H9 (cell line): ENCODE measurements around the gene PID1. TPM values are rescaled to one million over a fixed set of nuclear protein-coding genes. Genes with fewer than 3 reads are reported as not detected.

Source experiments
- DNase-seq: peaks from one replicate; pipeline ENCODE4 v3.0.0-alpha.2; 2017
- H2AFZ ChIP-seq: one replicate; pipeline ENCODE4 v1.6.1; 2013; ENCODE audit warnings: mild to moderate bottlenecking, low read length, control low read depth, moderate library complexity
- H2AK5ac ChIP-seq: 2 replicates; pipeline ENCODE4 v1.6.1; 2013; ENCODE audit warnings: low read length, control low read depth, mixed read lengths; ENCODE audit not compliant: insufficient read length
- H2BK120ac ChIP-seq: one replicate; pipeline ENCODE4 v1.6.1; 2013; ENCODE audit warnings: low read depth, mild to moderate bottlenecking, low read length, control low read depth, inconsistent platforms; ENCODE audit not compliant: poor library complexity, severe bottlenecking
- H2BK12ac ChIP-seq: 2 replicates; pipeline ENCODE4 v1.6.1; 2013; ENCODE audit warnings: low read length, control low read depth, mixed read lengths, low read depth; ENCODE audit not compliant: insufficient read length
- H2BK15ac ChIP-seq: 2 replicates; pipeline ENCODE4 v1.6.1; 2013; ENCODE audit warnings: low read depth, low read length, control low read depth
- H2BK20ac ChIP-seq: one replicate; pipeline ENCODE4 v1.6.1; 2013; ENCODE audit warnings: low read depth, mild to moderate bottlenecking, low read length, control low read depth, inconsistent platforms; ENCODE audit not compliant: poor library complexity, severe bottlenecking
- H2BK5ac ChIP-seq: 2 replicates; pipeline ENCODE4 v1.6.1; 2013; ENCODE audit warnings: low read length, control low read depth, mixed read lengths; ENCODE audit not compliant: insufficient read length
- H3K14ac ChIP-seq: 2 replicates; pipeline ENCODE4 v1.6.1; 2013; ENCODE audit warnings: low read length, control low read depth; ENCODE audit not compliant: insufficient read depth
- H3K18ac ChIP-seq: 2 replicates; pipeline ENCODE4 v1.6.1; 2013; ENCODE audit warnings: low read depth, mild to moderate bottlenecking, mixed read lengths, low read length, control low read depth; ENCODE audit not compliant: insufficient read length
- H3K23ac ChIP-seq: 2 replicates; pipeline ENCODE4 v1.6.1; 2013; ENCODE audit warnings: low read length, control low read depth, mixed read lengths, low read depth; ENCODE audit not compliant: insufficient read length
- H3K23me2 ChIP-seq: 2 replicates; pipeline ENCODE4 v1.6.1; 2013; ENCODE audit warnings: low read depth, mild to moderate bottlenecking, mixed read lengths, low read length, control low read depth; ENCODE audit not compliant: insufficient read length, poor library complexity, severe bottlenecking
- H3K27ac ChIP-seq: 2 replicates; pipeline ENCODE4 v1.5.1; 2013; ENCODE audit warnings: low read length, control low read depth, mixed read lengths, low read depth; ENCODE audit not compliant: insufficient read length
- H3K27me3 ChIP-seq: 2 replicates; pipeline ENCODE4 v1.6.1; 2013; ENCODE audit warnings: low read length, control low read depth, inconsistent platforms; ENCODE audit not compliant: insufficient read depth
- H3K4ac ChIP-seq: 2 replicates; pipeline ENCODE4 v1.6.1; 2013; ENCODE audit warnings: low read depth, mild to moderate bottlenecking, control low read depth, inconsistent platforms, low read length, moderate library complexity
- H3K4me1 ChIP-seq: 2 replicates; pipeline ENCODE4 v1.6.1; 2013; ENCODE audit warnings: low read length, control low read depth, inconsistent platforms; ENCODE audit not compliant: insufficient read depth
- H3K4me2 ChIP-seq: 2 replicates; pipeline ENCODE4 v1.6.1; 2013; ENCODE audit warnings: low read length, control low read depth, mixed read lengths; ENCODE audit not compliant: insufficient read length, insufficient read depth
- H3K56ac ChIP-seq: 2 replicates; pipeline ENCODE4 v1.6.1; 2013; ENCODE audit warnings: low read depth, mild to moderate bottlenecking, mixed read lengths, low read length, control low read depth; ENCODE audit not compliant: insufficient read length
- H3K79me1 ChIP-seq: 2 replicates; pipeline ENCODE4 v1.6.1; 2013; ENCODE audit warnings: low read depth, mild to moderate bottlenecking, moderate library complexity, low read length, control low read depth, inconsistent platforms; ENCODE audit not compliant: insufficient read depth, poor library complexity, severe bottlenecking
- H3K79me2 ChIP-seq: 2 replicates; pipeline ENCODE4 v1.6.1; 2013; ENCODE audit warnings: low read length, control low read depth, inconsistent platforms; ENCODE audit not compliant: insufficient read depth
- H3K9ac ChIP-seq: 2 replicates; pipeline ENCODE4 v1.6.1; 2013; ENCODE audit warnings: low read length, control low read depth, mixed read lengths; ENCODE audit not compliant: insufficient read length; ENCODE audit errors: extremely low read depth
- H3K9me3 ChIP-seq: one replicate; pipeline ENCODE4 v1.6.1; 2013; ENCODE audit warnings: low read depth, low read length, inconsistent platforms; ENCODE audit not compliant: control insufficient read depth
- H3T11ph ChIP-seq: one replicate; pipeline ENCODE4 v1.6.1; 2013; ENCODE audit warnings: mild to moderate bottlenecking, low read length, control low read depth, inconsistent platforms
- H4K20me1 ChIP-seq: one replicate; pipeline ENCODE4 v1.6.1; 2013; ENCODE audit not compliant: control insufficient read depth, insufficient read length, insufficient read depth
- H4K5ac ChIP-seq: 2 replicates; pipeline ENCODE4 v1.6.1; 2013; ENCODE audit warnings: low read depth, mild to moderate bottlenecking, mixed read lengths, low read length, control low read depth; ENCODE audit not compliant: insufficient read length
- H4K8ac ChIP-seq: replicated peaks from 2 replicates; pipeline ENCODE4 v1.6.1; 2013; ENCODE audit warnings: low read length, control low read depth, mixed read lengths, low read depth; ENCODE audit not compliant: insufficient read length
- H4K91ac ChIP-seq: 2 replicates; pipeline ENCODE4 v1.6.1; 2013; ENCODE audit warnings: low read depth, mild to moderate bottlenecking, moderate library complexity, mixed read lengths, low read length, control low read depth; ENCODE audit not compliant: insufficient read length
- H3K27ac Mint-ChIP-seq, 3 experiments: 2 replicates in 2 of 3; 3 replicates in 1 of 3; pipeline ENCODE4 v1.8.0; 2020 to 2021; ENCODE audit warnings: mixed read lengths in 3 of 3, mild to moderate bottlenecking in 1 of 3, moderate library complexity in 1 of 3
- H3K27me3 Mint-ChIP-seq: 2 replicates; pipeline ENCODE4 v1.8.0; 2021; ENCODE audit warnings: low read depth, mild to moderate bottlenecking, moderate library complexity, mixed read lengths
- H3K36me3 Mint-ChIP-seq, 3 experiments: 2 replicates in 2 of 3; 3 replicates in 1 of 3; pipeline ENCODE4 v1.8.0; 2020 to 2021; ENCODE audit warnings: low read depth in 3 of 3, mixed read lengths in 3 of 3; ENCODE audit not compliant: insufficient read depth in 1 of 3
- H3K4me1 Mint-ChIP-seq, 2 experiments: 2 replicates each; pipeline ENCODE4 v1.8.0; 2020; ENCODE audit warnings: mixed read lengths in 2 of 2
- H3K4me3 Mint-ChIP-seq, 2 experiments: 2 replicates in 1 of 2; 3 replicates in 1 of 2; pipeline ENCODE4 v1.8.0; 2020 to 2021; ENCODE audit warnings: mild to moderate bottlenecking in 2 of 2, mixed read lengths in 2 of 2, moderate library complexity in 1 of 2
- H3K9me3 Mint-ChIP-seq, 2 experiments: 2 replicates in 1 of 2; 3 replicates in 1 of 2; pipeline ENCODE4 v1.8.0; 2020; ENCODE audit warnings: mild to moderate bottlenecking in 2 of 2, mixed read lengths in 2 of 2, moderate library complexity in 1 of 2
- CTCF ChIP-seq: fragments of 200-600 bp; sonication (generic); conservative IDR thresholded peaks from 3 replicates; pipeline ENCODE4 v1.8.0; 2021; ENCODE audit warnings: antibody characterized with exemption, mild to moderate bottlenecking
- WGBS: extraction: QIAGEN DNeasy Blood & Tissue Kit; methylation state at CpG from one replicate; pipeline ENCODE4 v1.1.7; 2013; ENCODE audit warnings: missing lambda C conversion rate, low lambda C conversion rate, mixed read lengths; ENCODE audit not compliant: insufficient read length; ENCODE audit errors: extremely low coverage; 5-methylcytosine and 5-hydroxymethylcytosine counted together
- total RNA-seq: library from RNA; stranded (reverse); gene quantifications from 2 replicates; pipeline ENCODE4 v1.2.1, GENCODE V29; 2021

The PID1 gene
- total RNA-seq, 1 experiment from 2014 or later = 1.4 TPM

GRCh38 chr2:229099231-229099630, 171.9 kb downstream of the PID1 start:
- Histone ChIP-seq H3K14ac (no peak overlapping the region), H4K91ac (no peak overlapping the region), H3K27ac (no peak overlapping the region), H3K23me2 (no peaks in the 10 kb centered on the region), H3K18ac (no peak overlapping the region), H3K23ac (no peak overlapping the region), H2AK5ac (no peak overlapping the region), H2BK5ac (no peak overlapping the region), H3K27me3 (no peaks in the 10 kb centered on the region), H2BK15ac (no peak overlapping the region), H4K8ac (no peak overlapping the region), H3T11ph (no peak overlapping the region), H3K79me2 (no peaks in the 10 kb centered on the region), H3K9me3 (no peaks in the 10 kb centered on the region), H2BK120ac (no peak overlapping the region), H3K4me1 (no peaks in the 10 kb centered on the region; the same call in 1 of the 2 replicates), H2BK20ac (no peak overlapping the region), H4K5ac (no peak overlapping the region), H3K79me1 (no peaks in the 10 kb centered on the region), H3K4me2 (no peak overlapping the region), H2AFZ (no peak overlapping the region), H4K20me1 (no peaks in the 10 kb centered on the region), H3K56ac (no peak overlapping the region), H3K4ac (no peak overlapping the region), H2BK12ac (no peak overlapping the region), H3K9ac (no peak overlapping the region)
- Mint-ChIP-seq H3K4me3 (no peak overlapping the region), H3K27ac (no peak overlapping the region), H3K27me3 (no peaks in the 10 kb centered on the region), H3K9me3 (no peaks in the 10 kb centered on the region), H3K36me3 (no peaks in the 10 kb centered on the region), H3K4me1 (peaks cover 12 to 18% of the 10 kb centered on the region in 2 experiments)
- DNase-seq = no peak
- TF ChIP-seq CTCF = no peak
- WGBS = no CpG with 5 or more reads among the region's 1 CpG
